Transverse colon (tissue), 3 donors: ENCODE measurements around the gene ZC3H4.

Experiments
- CTCF ChIP-seq, 5 experiments: fragments of 200-600 bp in 3 of 5; fragments of 450-650 bp in 2 of 5; sonication (generic) in 3 of 5; IDR thresholded peaks; 1 replicate in 2 of 5; 2 replicates in 3 of 5; pipeline ENCODE4 v1.5.1; 2016 to 2017; ENCODE audit warnings: antibody characterized with exemption in 5 of 5, inconsistent platforms in 3 of 5, mild to moderate bottlenecking in 2 of 5, moderate library complexity in 1 of 5
- EP300 ChIP-seq: sonication (generic); formaldehyde crosslinking; IDR thresholded peaks from one replicate; pipeline ENCODE4 v1.6.1; 2017; ENCODE audit warnings: antibody characterized with exemption, low read depth
- POLR2A ChIP-seq: fragments of 450-650 bp; IDR thresholded peaks from one replicate; pipeline ENCODE4 v1.6.1; 2016; ENCODE audit warnings: antibody characterized with exemption, mild to moderate bottlenecking, moderate library complexity

GRCh38 chr19:47125669-47125938, 12.0 kb upstream of the ZC3H4 start:
- TF ChIP-seq CTCF (IDR thresholded peaks at IDR 0.05) (no peak), POLR2A (no peak), EP300 (no peak)
